IMR-90 (cell line): ENCODE measurements around the gene EGFR.

Experiments used
- RAD21 ChIP-seq: IDR thresholded peaks from 2 replicates; pipeline ENCODE4 v1.6.1; 2012; ENCODE audit warnings: low read length, improper control_type of control experiment
- SMC3 ChIP-seq: fragments of 150-350 bp; IDR thresholded peaks from 2 replicates; pipeline ENCODE4 v1.6.1; 2016; ENCODE audit warnings: low read depth, mild to moderate bottlenecking, antibody characterized with exemption, low read length, moderate library complexity
- TF ChIP-seq, protein P1 (sequence below): conservative IDR thresholded peaks from 2 replicates; pipeline ENCODE4 v1.5.1; 2012; ENCODE audit warnings: mild to moderate bottlenecking, low read depth, low read length, improper control_type of control experiment

DNA sequence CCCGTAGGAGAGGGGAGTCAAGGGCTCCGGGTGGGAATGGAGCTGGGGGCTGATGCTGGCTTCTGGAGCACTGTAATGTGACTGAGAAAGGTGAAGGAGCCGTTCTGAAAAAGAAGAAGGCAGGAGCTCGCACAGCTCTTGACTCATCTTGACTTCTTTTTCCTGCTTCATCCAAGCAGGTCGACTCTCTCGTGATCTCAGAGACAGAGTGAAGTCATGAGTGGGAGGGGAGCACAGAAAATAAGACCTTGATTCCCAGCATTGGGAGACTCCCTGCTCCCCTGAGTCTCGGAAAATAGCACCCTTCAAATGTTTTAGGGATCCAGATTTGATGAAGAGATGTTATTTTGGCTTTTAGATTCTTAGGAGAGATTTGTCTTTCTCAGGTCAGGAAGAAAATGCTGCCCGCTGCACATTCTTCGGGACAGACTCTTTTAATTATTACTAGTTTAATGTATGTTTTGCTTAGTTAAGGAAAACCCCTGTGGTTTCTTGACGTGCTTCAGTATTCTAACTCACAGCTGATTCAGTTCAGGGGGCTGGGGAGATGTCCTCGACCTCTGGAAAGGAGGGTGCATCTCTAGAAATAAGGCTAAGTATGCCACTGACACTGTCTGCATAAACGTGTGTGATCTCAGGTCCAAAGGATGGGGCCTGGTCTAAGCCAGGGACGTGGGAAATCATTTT lies 34.1 kb downstream of the EGFR start:
- TF ChIP-seq, protein P1, sequence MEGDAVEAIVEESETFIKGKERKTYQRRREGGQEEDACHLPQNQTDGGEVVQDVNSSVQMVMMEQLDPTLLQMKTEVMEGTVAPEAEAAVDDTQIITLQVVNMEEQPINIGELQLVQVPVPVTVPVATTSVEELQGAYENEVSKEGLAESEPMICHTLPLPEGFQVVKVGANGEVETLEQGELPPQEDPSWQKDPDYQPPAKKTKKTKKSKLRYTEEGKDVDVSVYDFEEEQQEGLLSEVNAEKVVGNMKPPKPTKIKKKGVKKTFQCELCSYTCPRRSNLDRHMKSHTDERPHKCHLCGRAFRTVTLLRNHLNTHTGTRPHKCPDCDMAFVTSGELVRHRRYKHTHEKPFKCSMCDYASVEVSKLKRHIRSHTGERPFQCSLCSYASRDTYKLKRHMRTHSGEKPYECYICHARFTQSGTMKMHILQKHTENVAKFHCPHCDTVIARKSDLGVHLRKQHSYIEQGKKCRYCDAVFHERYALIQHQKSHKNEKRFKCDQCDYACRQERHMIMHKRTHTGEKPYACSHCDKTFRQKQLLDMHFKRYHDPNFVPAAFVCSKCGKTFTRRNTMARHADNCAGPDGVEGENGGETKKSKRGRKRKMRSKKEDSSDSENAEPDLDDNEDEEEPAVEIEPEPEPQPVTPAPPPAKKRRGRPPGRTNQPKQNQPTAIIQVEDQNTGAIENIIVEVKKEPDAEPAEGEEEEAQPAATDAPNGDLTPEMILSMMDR = no peak
- no peak for TF ChIP-seq SMC3
- TF ChIP-seq RAD21 = no peak
